Measurements from ENCODE around the gene YPEL3.

DNA sequence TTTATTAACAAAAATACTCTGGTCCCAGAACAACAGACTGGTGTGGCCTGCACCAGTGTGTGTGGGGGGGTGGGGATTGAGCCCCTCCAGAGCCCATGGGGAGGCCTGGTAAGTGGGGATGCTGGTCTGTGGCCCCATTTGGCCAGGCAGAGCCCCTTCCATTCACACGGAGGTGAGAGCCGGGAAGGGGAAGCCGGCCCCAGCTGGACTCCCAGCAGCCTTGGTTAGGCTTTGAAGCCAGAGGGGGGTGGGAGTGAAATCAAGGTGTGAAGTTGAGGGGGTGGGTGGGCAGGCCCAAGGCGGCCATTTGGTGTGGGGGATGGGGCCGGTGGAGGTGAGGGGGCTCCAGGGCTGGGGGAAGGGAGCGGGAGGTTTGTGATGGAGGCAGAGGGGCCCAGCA is 10.2 kb downstream of the YPEL3 start:
- TF ChIP-seq POLR2AphosphoS5 (IDR thresholded peaks at IDR 0.05; ENCODE audit: low read depth, low read length) (no peak), SIN3A (IDR thresholded peaks at IDR 0.05; ENCODE audit: borderline replicate concordance, insufficient read depth, low read length) (no peak)

Data from PFSK-1 (cell line).